GM12878 (cell line): Measurements from ENCODE around the gene TCERG1. TPM values are rescaled to one million over a fixed set of nuclear protein-coding genes. Genes with fewer than 3 reads are reported as not detected.
A peak's percentile ranks its signal among the peaks of the same experiment; 100 is the strongest.

Experiments
- ATAC-seq: fragments of 200-7000 bp; cut with Tn5 transposase; 3 replicates; pipeline ENCODE4 v1.9.1; 2020; ENCODE audit warnings: mild to moderate bottlenecking, moderate library complexity
- BruUV-seq: library from RNA; stranded (reverse); fragments of 400-500 nt; replicated peaks from 2 replicates; lab custom pipeline; 2021; lab: Mats Ljungman, UMichigan
- CTCF ChIA-PET: fragments of 300-600 bp; sonication (Branson Sonifier 250); formaldehyde crosslinking; extraction: SDS; loops from one replicate; lab custom pipeline; 2021; ENCODE audit warnings: inconsistent platforms; lab: Yijun Ruan, JAX
- POLR2A ChIA-PET: fragments of 350-600 bp; formaldehyde crosslinking; extraction: SDS; loops from one replicate; lab custom pipeline; 2021; ENCODE audit warnings: inconsistent platforms; lab: Charles Lee
- RAD21 ChIA-PET: fragments of 300-600 bp; sonication (Branson Sonifier 250); formaldehyde crosslinking; loops from one replicate; lab custom pipeline; 2023; ENCODE audit warnings: antibody characterized with exemption; ENCODE audit not compliant: unreplicated experiment; lab: Charles Lee
- SMC1A ChIA-PET: fragments of 300-600 bp; sonication (Branson Sonifier 250); formaldehyde crosslinking; loops from one replicate; lab custom pipeline; 2023; ENCODE audit not compliant: unreplicated experiment, uncharacterized antibody; lab: Charles Lee
- DNase-seq: peaks from one replicate; pipeline ENCODE4 v3.0.0-alpha.2; 2011; ENCODE audit warnings: low read depth, low spot score
- FAIRE-seq: peaks from 3 replicates; lab custom pipeline; 2011; peaks lifted over from hg19 to GRCh38; lab: Jason Lieb, UNC
- H2AFZ ChIP-seq: 2 replicates; pipeline ENCODE4 v1.6.0; 2011; ENCODE audit warnings: low read depth, low read length, control low read depth; ENCODE audit not compliant: control insufficient read depth
- H3K27ac ChIP-seq: 2 replicates; pipeline ENCODE4 v1.5.1; 2011; ENCODE audit warnings: control low read depth; ENCODE audit not compliant: control insufficient read depth, insufficient read depth
- H3K27me3 ChIP-seq, 2 experiments: replicated peaks in 1 of 2; 2 replicates each; pipeline versions ENCODE4 v1.6.0 to v1.6.1; 2011; ENCODE audit warnings: low read length in 1 of 2; ENCODE audit not compliant: control insufficient read depth in 2 of 2, insufficient read depth in 2 of 2
- H3K36me3 ChIP-seq, 2 experiments: 2 replicates each; pipeline ENCODE4 v1.5.1; 2011; ENCODE audit warnings: low read length in 1 of 2; ENCODE audit not compliant: control insufficient read depth in 2 of 2, insufficient read depth in 2 of 2
- H3K4me1 ChIP-seq: 2 replicates; pipeline ENCODE4 v1.6.1; 2011; ENCODE audit warnings: mild to moderate bottlenecking, low read length, moderate library complexity, mixed read lengths; ENCODE audit not compliant: control insufficient read depth, insufficient read depth
- H3K4me2 ChIP-seq: 2 replicates; pipeline ENCODE4 v1.6.0; 2011; ENCODE audit warnings: control low read depth; ENCODE audit not compliant: control insufficient read depth, insufficient read depth
- H3K4me3 ChIP-seq: fragments of 200-600 bp; sonication (generic); 2 replicates; pipeline ENCODE4 v1.5.1; 2016
- H3K79me2 ChIP-seq: 2 replicates; pipeline ENCODE4 v1.6.0; 2011; ENCODE audit warnings: low read length; ENCODE audit not compliant: control insufficient read depth, insufficient read depth
- H3K9ac ChIP-seq: 2 replicates; pipeline ENCODE4 v1.8.0; 2011; ENCODE audit warnings: low read length, control low read depth, mixed read lengths; ENCODE audit not compliant: control insufficient read depth, insufficient read depth
- H3K9me3 ChIP-seq: replicated peaks from 3 replicates; pipeline ENCODE4 v1.5.1; 2011; ENCODE audit warnings: mild to moderate bottlenecking, low read length; ENCODE audit not compliant: control insufficient read depth, insufficient read depth
- H4K20me1 ChIP-seq: 2 replicates; pipeline ENCODE4 v1.6.0; 2011; ENCODE audit not compliant: control insufficient read depth, insufficient read depth
- CTCF ChIP-seq, 3 experiments: IDR thresholded peaks in 2 of 3; conservative IDR thresholded peaks in 1 of 3; 2 replicates each; pipeline ENCODE4 v1.5.1; 2011; ENCODE audit warnings: low read depth in 3 of 3, low read length in 3 of 3, mild to moderate bottlenecking in 3 of 3, control low read depth in 2 of 3, moderate library complexity in 2 of 3, inconsistent platforms in 1 of 3, mixed read lengths in 1 of 3; ENCODE audit not compliant: control insufficient read depth in 2 of 3, insufficient read depth in 1 of 3; ENCODE audit errors: extremely low read depth in 1 of 3
- RAD51 ChIP-seq: fragments of 450-650 bp; IDR thresholded peaks from 2 replicates; pipeline ENCODE4 v1.6.1; 2016; ENCODE audit warnings: moderate library complexity, mild to moderate bottlenecking, inconsistent platforms
- WGBS: methylation state at CpG from one replicate; pipeline ENCODE4 v1.1.6; 2016; ENCODE audit warnings: low lambda C conversion rate; ENCODE audit not compliant: insufficient replicate concordance, insufficient coverage; ENCODE audit errors: missing lambda C conversion rate; 5-methylcytosine and 5-hydroxymethylcytosine counted together
- in situ Hi-C: fragments of 300-500 bp; cut with MboI; formaldehyde crosslinking; loops from 9 replicates; pipeline ENCODE4 v1.14.3; 2018; ENCODE audit warnings: mixed read lengths
- intact Hi-C: fragments of 100-400 bp; cut with micrococcal nuclease; formaldehyde crosslinking; loops from one replicate; pipeline ENCODE4 v1.14.2; 2022; ENCODE audit not compliant: unreplicated experiment
- polyA plus RNA-seq, 11 experiments: library from polyadenylated mRNA; depleted of rRNA in 4 of 11; unstranded in 6 of 11; stranded (reverse) in 5 of 11; fragments of >200 nt; fragmentation: Nextera tagmentation in 4 of 11; fragmentation: Illumina TruSeq in 1 of 11; extraction: Ambion mirVana in 4 of 11; extraction: Trizol in 1 of 11; gene quantifications; 1 replicate in 1 of 11; 2 replicates in 10 of 11; pipeline versions ENCODE4 v1.2.1 to v1.2.3, GENCODE V29; 2011 to 2016; ENCODE audit warnings: inconsistent platforms in 2 of 11, missing spikeins in 2 of 11, low read depth in 1 of 11
- total RNA-seq, 4 experiments: library from RNA; depleted of rRNA in 3 of 4; stranded (reverse); fragments of >200 nt in 3 of 4; fragmentation: Illumina TruSeq in 1 of 4; extraction: Trizol in 1 of 4; gene quantifications; 2 replicates each; pipeline versions ENCODE4 v1.2.1 to v1.2.3, GENCODE V29; 2013 to 2021

The TCERG1 gene
- total and polyA plus RNA-seq, 10 of the 15 experiments (the other 5 are each of a cell fraction or from before 2014, with no cell fraction given) = 51.5 to 131 (median 91.6) TPM

DNA sequence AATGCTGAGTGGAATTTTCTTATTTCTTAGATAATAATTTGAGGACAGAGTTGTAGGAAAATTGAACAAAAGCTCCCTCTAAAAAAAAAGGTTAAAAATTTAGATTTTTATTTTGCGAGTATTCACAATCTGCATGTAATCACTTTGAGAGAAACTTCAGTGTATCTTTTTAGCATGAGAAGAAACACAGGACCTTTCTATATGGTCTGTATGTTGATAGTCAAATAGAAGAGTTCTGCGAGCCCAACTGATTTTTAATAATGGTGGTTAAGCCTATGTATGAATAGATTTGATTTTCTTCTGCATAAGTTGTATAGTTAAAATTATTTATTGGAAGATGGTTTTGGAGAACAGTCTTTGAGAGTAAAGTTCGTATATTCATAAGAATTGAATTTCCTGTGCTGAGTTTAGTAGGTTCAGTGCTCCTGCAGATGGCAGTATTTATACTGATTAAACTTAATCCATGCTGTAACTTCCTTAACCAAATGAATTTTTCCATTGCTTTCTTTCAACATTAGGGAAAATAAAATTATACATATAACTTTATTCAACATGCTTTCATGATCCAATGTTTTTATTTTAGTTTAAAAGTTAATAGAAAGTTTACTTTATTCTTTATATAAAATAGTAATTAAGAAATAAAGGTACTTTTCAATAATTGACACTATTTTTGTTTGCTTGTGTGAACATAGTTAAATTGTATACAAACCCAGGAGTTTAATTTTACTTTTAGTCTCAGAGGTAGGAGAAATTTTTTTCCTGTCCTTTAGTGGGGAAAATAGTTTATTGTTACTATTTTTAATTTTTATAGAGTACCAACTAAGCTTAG is 19.6 kb downstream of the TCERG1 start:
- WGBS = 69% methylated on average over 3 of the region's 3 CpGs
- H3K79me2 ChIP-seq = peaks cover 12% of the 10 kb centered on the region
- FAIRE-seq = no peak
- ChIA-PET POLR2A (no interaction called here), CTCF (interaction anchor here (0.6 to 2.1 kb wide), 7 partner anchors 9 to 748 kb away, joined by 3 to 8 read pairs (median 3); no protein-coding TSS in a partner anchor), SMC1A (interaction anchor here (0.6 to 1.5 kb wide), 3 partner anchors 10 to 481 kb away, joined by 3 to 6 read pairs (median 5); no protein-coding TSS in a partner anchor), RAD21 (no interaction called here)
- intact Hi-C loops = no loop called here
- no peaks in the 10 kb centered on the region for H3K27me3 ChIP-seq
- no peak overlapping the region for H3K27ac ChIP-seq
- no peak overlapping the region for H3K4me2 ChIP-seq
- no TSS peak for BruUV-seq
- H3K36me3 ChIP-seq = peaks cover 8 to 48% of the 10 kb centered on the region in 2 experiments
- H3K9ac ChIP-seq = no peak overlapping the region
- no peak for DNase-seq
- no peak overlapping the region for H2AFZ ChIP-seq
- TF ChIP-seq RAD51 (no peak), CTCF (IDR thresholded peaks at IDR 0.05 in 2 of 3, conservative IDR thresholded peaks at IDR 0.05 in 1 of 3; ENCODE audit: control insufficient read depth in 2 of 3, extremely low read depth in 1 of 3, insufficient read depth in 1 of 3, low read depth in 3 of 3, low read length in 3 of 3) (peak; percentile 10 to 34 (median 12); a peak in 1 of 6 replicates)
- H3K4me3 ChIP-seq = no peak overlapping the region
- H3K4me1 ChIP-seq = no peaks in the 10 kb centered on the region
- ATAC-seq = peak; percentile 63
- in situ Hi-C loops = loop anchor here (25.0 kb wide), 1 partner anchor 1946 kb away; no protein-coding TSS in a partner anchor
- H4K20me1 ChIP-seq = no peaks in the 10 kb centered on the region
- no peaks in the 10 kb centered on the region for H3K9me3 ChIP-seq
